ENCODE data around the gene DNASE1L2. TPM values are rescaled to one million over a fixed set of nuclear protein-coding genes. Genes with fewer than 3 reads are reported as not detected.
A peak's percentile ranks its signal among the peaks of the same experiment; 100 is the strongest.

The DNASE1L2 gene
- total and polyA plus RNA-seq, 2 of the 8 experiments (the other 6 are each of a cell fraction or from before 2014, with no cell fraction given) = 0.35 to 0.97 TPM

- H3K23ac ChIP-seq (ENCODE audit: insufficient read length) = no peak within 1 kb of the TSS
- peaks cover 3% of the 10 kb centered on the region; the same call in 1 of the 2 replicates for H3K79me1 ChIP-seq (ENCODE audit: low read depth, low read length)
- no peak within 1 kb of the TSS for H3K4ac ChIP-seq (replicated peaks; ENCODE audit: insufficient read length, low read depth, low read length)
- H2BK15ac ChIP-seq (ENCODE audit: low read length) = no peak within 1 kb of the TSS
- H3K4me3 ChIP-seq (ENCODE audit: extremely low read depth in 1 of 4, insufficient read depth in 2 of 4, low read depth in 3 of 4, low read length in 4 of 4) = peak within 1 kb of the TSS; percentile 67 to 93 (median 80)
- no peak within 1 kb of the TSS for H2BK20ac ChIP-seq (ENCODE audit: low read length)
- no peak within 1 kb of the TSS for H4K91ac ChIP-seq (replicated peaks; ENCODE audit: insufficient read length, low read length)
- CTCF ChIA-PET (ENCODE audit: partially characterized antibody) = interaction anchor here (1.0 kb wide), 1 partner anchor 29 kb away, joined by 3 read pairs; no protein-coding TSS in a partner anchor
- H3K79me2 ChIP-seq (ENCODE audit: control insufficient read depth in 1 of 2, insufficient read depth in 2 of 2, low read length in 2 of 2) = peaks cover 3 to 29% of the 10 kb centered on the region in 2 experiments; a peak in 2 of 4 replicates
- no peaks in the 10 kb centered on the region for H3K23me2 ChIP-seq (ENCODE audit: low read depth, low read length)
- peaks cover 7 to 8% of the 10 kb centered on the region in 2 experiments for H4K20me1 ChIP-seq (replicated peaks in 1 of 2; ENCODE audit: control insufficient read depth in 1 of 2, insufficient read depth in 2 of 2, low read length in 2 of 2)
- H3K9me3 ChIP-seq (ENCODE audit: insufficient read depth in 2 of 2, low read depth in 1 of 2, low read length in 1 of 2) = no peaks in the 10 kb centered on the region
- peaks cover 0 to under 1% (median 0%) of the 10 kb centered on the region in 4 experiments; a peak in 1 of 8 replicates for H3K36me3 ChIP-seq (ENCODE audit: control insufficient read depth in 2 of 4, insufficient read depth in 4 of 4, low read length in 3 of 4)
- H3K27me3 ChIP-seq (replicated peaks in 1 of 4; ENCODE audit: control insufficient read depth in 3 of 4, extremely low read depth in 1 of 4, insufficient read depth in 3 of 4, low read length in 3 of 4) = no peaks in the 10 kb centered on the region
- peak within 1 kb of the TSS; percentile 90 for H4K8ac ChIP-seq (ENCODE audit: extremely low read depth, insufficient read depth, low read length)
- POLR2A ChIA-PET (ENCODE audit: partially characterized antibody) = interaction anchor here (0.5 to 5.3 kb wide), 17 partner anchors 9 to 273 kb away, joined by 3 to 44 read pairs (median 3); partner anchors contain the start of genes BRICD5, DNASE1L2, ECI1 and PGP
- H3K14ac ChIP-seq (ENCODE audit: insufficient read length) = no peak within 1 kb of the TSS
- H2BK12ac ChIP-seq (ENCODE audit: low read depth, low read length) = no peak within 1 kb of the TSS
- 3% methylated on average over 70 of the region's 82 CpGs; no CpG with 5 or more reads in 1 of the 2 experiments for WGBS, 2 experiments (ENCODE audit: extremely low coverage in 1 of 2, insufficient coverage in 1 of 2, insufficient read length in 1 of 2, insufficient replicate concordance in 2 of 2, low coverage in 1 of 2, low lambda C conversion rate in 2 of 2, missing lambda C conversion rate in 1 of 2)
- peak within 1 kb of the TSS; percentile 19 for H4K5ac ChIP-seq (ENCODE audit: insufficient read length, low read depth, low read length)
- H2AK5ac ChIP-seq (ENCODE audit: low read depth, low read length) = no peak within 1 kb of the TSS
- no peak within 1 kb of the TSS for H2AFZ ChIP-seq (ENCODE audit: low read length)
- DNase-seq (ENCODE audit: low read depth in 1 of 2, low spot score in 2 of 2) (peak; percentile 99 to 100), FAIRE-seq (no peak)
- no peak within 1 kb of the TSS for H2BK120ac ChIP-seq (replicated peaks; ENCODE audit: low read depth, low read length)
- peak within 1 kb of the TSS; percentile 46 for H3K56ac ChIP-seq (replicated peaks; ENCODE audit: insufficient read length, low read depth, low read length)
- no peaks in the 10 kb centered on the region for H3K4me1 ChIP-seq (replicated peaks in 1 of 4; ENCODE audit: control insufficient read depth in 3 of 4, insufficient read depth in 4 of 4, low read length in 3 of 4)
- peak within 1 kb of the TSS; percentile 60 to 72 for H3K4me2 ChIP-seq (ENCODE audit: insufficient read depth in 1 of 2, low read depth in 2 of 2, low read length in 2 of 2)
- peak within 1 kb of the TSS; percentile 80 to 91 (median 84) for H3K9ac ChIP-seq (replicated peaks in 1 of 4; ENCODE audit: extremely low read depth in 1 of 4, low read depth in 3 of 4, low read length in 3 of 4)
- H2BK5ac ChIP-seq (ENCODE audit: low read depth, low read length) = no peak within 1 kb of the TSS
- peak within 1 kb of the TSS; percentile 77 for H3K27ac ChIP-seq (ENCODE audit: low read depth, low read length)
- peak within 1 kb of the TSS; percentile 60; the same call in 1 of the 2 replicates for H3K18ac ChIP-seq (ENCODE audit: extremely low read depth, low read length)
- TF ChIP-seq RAD21 (IDR thresholded peaks at IDR 0.05 in 1 of 2, conservative IDR thresholded peaks at IDR 0.05 in 1 of 2; ENCODE audit: low read depth in 2 of 2, low read length in 2 of 2) = no peak
- no peak for TF ChIP-seq JUND (IDR thresholded peaks at IDR 0.05; ENCODE audit: low read length)
- peak; percentile 94 for TF ChIP-seq POLR2AphosphoS5 (IDR thresholded peaks at IDR 0.05; ENCODE audit: low read depth, low read length)
- TF ChIP-seq TAF1 (IDR thresholded peaks at IDR 0.05; ENCODE audit: low read depth, low read length) = peak; percentile 98
- TF ChIP-seq PHF8 (conservative IDR thresholded peaks at IDR 0.05; ENCODE audit: low read depth, low read length) = peak; percentile 100
- no peak for TF ChIP-seq CHD1 (IDR thresholded peaks at IDR 0.05; ENCODE audit: low read depth, low read length)
- TF ChIP-seq CREB1 (IDR thresholded peaks at IDR 0.05) = peak; percentile 97
- TF ChIP-seq SIX5 (IDR thresholded peaks at IDR 0.05; ENCODE audit: low read depth, low read length) = no peak
- no peak for TF ChIP-seq BCL11A (IDR thresholded peaks at IDR 0.05; ENCODE audit: low read depth in 2 of 2, low read length in 2 of 2)
- no peak for TF ChIP-seq RFX5 (IDR thresholded peaks at IDR 0.05; ENCODE audit: borderline replicate concordance, low read depth, low read length)
- TF ChIP-seq EP300 (IDR thresholded peaks at IDR 0.05; ENCODE audit: borderline replicate concordance in 1 of 2, low read depth in 2 of 2, low read length in 2 of 2) = peak in 1 of 2 experiments; percentile 48; a peak in 1 of 3 replicates
- no peak for TF ChIP-seq KDM1A (IDR thresholded peaks at IDR 0.05; ENCODE audit: borderline replicate concordance, low read length)
Measured at GRCh38 chr16:2223221-2223941, 12.9 kb upstream of the DNASE1L2 start, which contains the start of gene E4F1. Gene E4F1, plus strand, starts transcription at chr16:2223591. Its CDS starts 23 bp downstream, at chr16:2223614.

All from H1 (cell line).